ENCODE measurements around the gene ACTRT1. TPM values are rescaled to one million over a fixed set of nuclear protein-coding genes. Genes with fewer than 3 reads are reported as not detected.

The ACTRT1 gene
- total RNA-seq, 1 experiment from 2014 or later, result not detected

DNA sequence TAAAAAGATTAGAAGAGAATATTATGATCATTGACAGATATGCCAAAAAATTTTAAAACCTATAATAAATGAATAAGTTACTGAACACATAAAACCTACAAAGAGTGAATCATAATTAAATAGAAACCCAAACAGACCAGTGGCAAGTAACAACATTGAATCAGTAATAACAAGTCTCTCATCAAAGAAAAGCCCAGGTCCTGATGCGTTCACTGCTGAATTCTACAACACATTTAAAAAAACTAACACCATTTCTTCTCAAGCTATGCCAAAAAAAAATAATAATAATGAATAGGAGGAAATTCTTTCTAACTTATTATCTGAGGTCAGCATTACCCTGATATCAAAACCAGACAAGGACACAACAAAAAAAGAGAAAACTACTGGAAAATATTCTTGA lies 30.6 kb downstream of the ACTRT1 start (continued):
- no peak for TF ChIP-seq SMAD3 (CRISPR knock-in tag; IDR thresholded peaks at IDR 0.05; ENCODE audit: borderline replicate concordance)
- no peak for TF ChIP-seq TCF7 (CRISPR knock-in tag; IDR thresholded peaks at IDR 0.05; ENCODE audit: low read depth)
- TF ChIP-seq, protein P1, sequence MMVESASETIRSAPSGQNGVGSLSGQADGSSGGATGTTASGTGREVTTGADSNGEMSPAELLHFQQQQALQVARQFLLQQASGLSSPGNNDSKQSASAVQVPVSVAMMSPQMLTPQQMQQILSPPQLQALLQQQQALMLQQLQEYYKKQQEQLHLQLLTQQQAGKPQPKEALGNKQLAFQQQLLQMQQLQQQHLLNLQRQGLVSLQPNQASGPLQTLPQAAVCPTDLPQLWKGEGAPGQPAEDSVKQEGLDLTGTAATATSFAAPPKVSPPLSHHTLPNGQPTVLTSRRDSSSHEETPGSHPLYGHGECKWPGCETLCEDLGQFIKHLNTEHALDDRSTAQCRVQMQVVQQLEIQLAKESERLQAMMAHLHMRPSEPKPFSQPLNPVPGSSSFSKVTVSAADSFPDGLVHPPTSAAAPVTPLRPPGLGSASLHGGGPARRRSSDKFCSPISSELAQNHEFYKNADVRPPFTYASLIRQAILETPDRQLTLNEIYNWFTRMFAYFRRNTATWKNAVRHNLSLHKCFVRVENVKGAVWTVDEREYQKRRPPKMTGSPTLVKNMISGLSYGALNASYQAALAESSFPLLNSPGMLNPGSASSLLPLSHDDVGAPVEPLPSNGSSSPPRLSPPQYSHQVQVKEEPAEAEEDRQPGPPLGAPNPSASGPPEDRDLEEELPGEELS (CRISPR knock-in tag; IDR thresholded peaks at IDR 0.05), result no peak
- TF ChIP-seq, protein P2, sequence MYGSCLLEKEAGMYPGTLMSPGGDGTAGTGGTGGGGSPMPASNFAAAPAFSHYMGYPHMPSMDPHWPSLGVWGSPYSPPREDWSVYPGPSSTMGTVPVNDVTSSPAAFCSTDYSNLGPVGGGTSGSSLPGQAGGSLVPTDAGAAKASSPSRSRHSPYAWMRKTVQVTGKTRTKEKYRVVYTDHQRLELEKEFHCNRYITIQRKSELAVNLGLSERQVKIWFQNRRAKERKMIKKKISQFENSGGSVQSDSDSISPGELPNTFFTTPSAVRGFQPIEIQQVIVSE (CRISPR knock-in tag; IDR thresholded peaks at IDR 0.05; ENCODE audit: borderline replicate concordance), result no peak
- TF ChIP-seq, protein P3, sequence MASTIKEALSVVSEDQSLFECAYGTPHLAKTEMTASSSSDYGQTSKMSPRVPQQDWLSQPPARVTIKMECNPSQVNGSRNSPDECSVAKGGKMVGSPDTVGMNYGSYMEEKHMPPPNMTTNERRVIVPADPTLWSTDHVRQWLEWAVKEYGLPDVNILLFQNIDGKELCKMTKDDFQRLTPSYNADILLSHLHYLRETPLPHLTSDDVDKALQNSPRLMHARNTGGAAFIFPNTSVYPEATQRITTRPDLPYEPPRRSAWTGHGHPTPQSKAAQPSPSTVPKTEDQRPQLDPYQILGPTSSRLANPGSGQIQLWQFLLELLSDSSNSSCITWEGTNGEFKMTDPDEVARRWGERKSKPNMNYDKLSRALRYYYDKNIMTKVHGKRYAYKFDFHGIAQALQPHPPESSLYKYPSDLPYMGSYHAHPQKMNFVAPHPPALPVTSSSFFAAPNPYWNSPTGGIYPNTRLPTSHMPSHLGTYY (CRISPR knock-in tag; IDR thresholded peaks at IDR 0.05), result no peak

GRCh38 chrX:128020701-128021100 lies 31.5 kb downstream of the ACTRT1 start:
- no peak overlapping the region for H3K4me3 Mint-ChIP-seq
- H3K4me1 Mint-ChIP-seq, result no peaks in the 10 kb centered on the region; the same call in 1 of the 2 replicates
- no peaks in the 10 kb centered on the region for H3K27me3 Mint-ChIP-seq (ENCODE audit: low read depth)
- DNase-seq (ENCODE audit: low spot score) (no peak), ATAC-seq (no peak)
- no peak overlapping the region for H3K27ac Mint-ChIP-seq
- ChIA-PET CTCF (no interaction called here), POLR2A (no interaction called here)
- H3K36me3 Mint-ChIP-seq, result peaks cover 15% of the 10 kb centered on the region
- peaks cover 22% of the 10 kb centered on the region for H3K9me3 Mint-ChIP-seq
- TF ChIP-seq ARID4B (CRISPR knock-in tag; IDR thresholded peaks at IDR 0.05; ENCODE audit: borderline replicate concordance), result no peak
- no peak for TF ChIP-seq NFE2L1 (CRISPR knock-in tag; IDR thresholded peaks at IDR 0.05)
- TF ChIP-seq, protein P4, sequence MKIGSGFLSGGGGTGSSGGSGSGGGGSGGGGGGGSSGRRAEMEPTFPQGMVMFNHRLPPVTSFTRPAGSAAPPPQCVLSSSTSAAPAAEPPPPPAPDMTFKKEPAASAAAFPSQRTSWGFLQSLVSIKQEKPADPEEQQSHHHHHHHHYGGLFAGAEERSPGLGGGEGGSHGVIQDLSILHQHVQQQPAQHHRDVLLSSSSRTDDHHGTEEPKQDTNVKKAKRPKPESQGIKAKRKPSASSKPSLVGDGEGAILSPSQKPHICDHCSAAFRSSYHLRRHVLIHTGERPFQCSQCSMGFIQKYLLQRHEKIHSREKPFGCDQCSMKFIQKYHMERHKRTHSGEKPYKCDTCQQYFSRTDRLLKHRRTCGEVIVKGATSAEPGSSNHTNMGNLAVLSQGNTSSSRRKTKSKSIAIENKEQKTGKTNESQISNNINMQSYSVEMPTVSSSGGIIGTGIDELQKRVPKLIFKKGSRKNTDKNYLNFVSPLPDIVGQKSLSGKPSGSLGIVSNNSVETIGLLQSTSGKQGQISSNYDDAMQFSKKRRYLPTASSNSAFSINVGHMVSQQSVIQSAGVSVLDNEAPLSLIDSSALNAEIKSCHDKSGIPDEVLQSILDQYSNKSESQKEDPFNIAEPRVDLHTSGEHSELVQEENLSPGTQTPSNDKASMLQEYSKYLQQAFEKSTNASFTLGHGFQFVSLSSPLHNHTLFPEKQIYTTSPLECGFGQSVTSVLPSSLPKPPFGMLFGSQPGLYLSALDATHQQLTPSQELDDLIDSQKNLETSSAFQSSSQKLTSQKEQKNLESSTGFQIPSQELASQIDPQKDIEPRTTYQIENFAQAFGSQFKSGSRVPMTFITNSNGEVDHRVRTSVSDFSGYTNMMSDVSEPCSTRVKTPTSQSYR (CRISPR knock-in tag; IDR thresholded peaks at IDR 0.05), result no peak
- TF ChIP-seq, protein P5, sequence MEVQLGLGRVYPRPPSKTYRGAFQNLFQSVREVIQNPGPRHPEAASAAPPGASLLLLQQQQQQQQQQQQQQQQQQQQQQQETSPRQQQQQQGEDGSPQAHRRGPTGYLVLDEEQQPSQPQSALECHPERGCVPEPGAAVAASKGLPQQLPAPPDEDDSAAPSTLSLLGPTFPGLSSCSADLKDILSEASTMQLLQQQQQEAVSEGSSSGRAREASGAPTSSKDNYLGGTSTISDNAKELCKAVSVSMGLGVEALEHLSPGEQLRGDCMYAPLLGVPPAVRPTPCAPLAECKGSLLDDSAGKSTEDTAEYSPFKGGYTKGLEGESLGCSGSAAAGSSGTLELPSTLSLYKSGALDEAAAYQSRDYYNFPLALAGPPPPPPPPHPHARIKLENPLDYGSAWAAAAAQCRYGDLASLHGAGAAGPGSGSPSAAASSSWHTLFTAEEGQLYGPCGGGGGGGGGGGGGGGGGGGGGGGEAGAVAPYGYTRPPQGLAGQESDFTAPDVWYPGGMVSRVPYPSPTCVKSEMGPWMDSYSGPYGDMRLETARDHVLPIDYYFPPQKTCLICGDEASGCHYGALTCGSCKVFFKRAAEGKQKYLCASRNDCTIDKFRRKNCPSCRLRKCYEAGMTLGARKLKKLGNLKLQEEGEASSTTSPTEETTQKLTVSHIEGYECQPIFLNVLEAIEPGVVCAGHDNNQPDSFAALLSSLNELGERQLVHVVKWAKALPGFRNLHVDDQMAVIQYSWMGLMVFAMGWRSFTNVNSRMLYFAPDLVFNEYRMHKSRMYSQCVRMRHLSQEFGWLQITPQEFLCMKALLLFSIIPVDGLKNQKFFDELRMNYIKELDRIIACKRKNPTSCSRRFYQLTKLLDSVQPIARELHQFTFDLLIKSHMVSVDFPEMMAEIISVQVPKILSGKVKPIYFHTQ (CRISPR knock-in tag; IDR thresholded peaks at IDR 0.05), result no peak
- no peak for TF ChIP-seq NR2C2 (CRISPR knock-in tag; IDR thresholded peaks at IDR 0.05)
- TF ChIP-seq, protein P6, sequence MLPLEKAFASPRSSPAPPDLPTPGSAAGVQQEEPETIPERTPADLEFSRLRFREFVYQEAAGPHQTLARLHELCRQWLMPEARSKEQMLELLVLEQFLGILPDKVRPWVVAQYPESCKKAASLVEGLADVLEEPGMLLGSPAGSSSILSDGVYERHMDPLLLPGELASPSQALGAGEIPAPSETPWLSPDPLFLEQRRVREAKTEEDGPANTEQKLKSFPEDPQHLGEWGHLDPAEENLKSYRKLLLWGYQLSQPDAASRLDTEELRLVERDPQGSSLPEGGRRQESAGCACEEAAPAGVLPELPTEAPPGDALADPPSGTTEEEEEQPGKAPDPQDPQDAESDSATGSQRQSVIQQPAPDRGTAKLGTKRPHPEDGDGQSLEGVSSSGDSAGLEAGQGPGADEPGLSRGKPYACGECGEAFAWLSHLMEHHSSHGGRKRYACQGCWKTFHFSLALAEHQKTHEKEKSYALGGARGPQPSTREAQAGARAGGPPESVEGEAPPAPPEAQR (CRISPR knock-in tag; IDR thresholded peaks at IDR 0.05), result no peak
- TF ChIP-seq, protein P7, sequence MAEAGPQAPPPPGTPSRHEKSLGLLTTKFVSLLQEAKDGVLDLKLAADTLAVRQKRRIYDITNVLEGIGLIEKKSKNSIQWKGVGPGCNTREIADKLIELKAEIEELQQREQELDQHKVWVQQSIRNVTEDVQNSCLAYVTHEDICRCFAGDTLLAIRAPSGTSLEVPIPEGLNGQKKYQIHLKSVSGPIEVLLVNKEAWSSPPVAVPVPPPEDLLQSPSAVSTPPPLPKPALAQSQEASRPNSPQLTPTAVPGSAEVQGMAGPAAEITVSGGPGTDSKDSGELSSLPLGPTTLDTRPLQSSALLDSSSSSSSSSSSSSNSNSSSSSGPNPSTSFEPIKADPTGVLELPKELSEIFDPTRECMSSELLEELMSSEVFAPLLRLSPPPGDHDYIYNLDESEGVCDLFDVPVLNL (CRISPR knock-in tag; IDR thresholded peaks at IDR 0.05; ENCODE audit: borderline replicate concordance, low read depth), result no peak
- TF ChIP-seq, protein P8, sequence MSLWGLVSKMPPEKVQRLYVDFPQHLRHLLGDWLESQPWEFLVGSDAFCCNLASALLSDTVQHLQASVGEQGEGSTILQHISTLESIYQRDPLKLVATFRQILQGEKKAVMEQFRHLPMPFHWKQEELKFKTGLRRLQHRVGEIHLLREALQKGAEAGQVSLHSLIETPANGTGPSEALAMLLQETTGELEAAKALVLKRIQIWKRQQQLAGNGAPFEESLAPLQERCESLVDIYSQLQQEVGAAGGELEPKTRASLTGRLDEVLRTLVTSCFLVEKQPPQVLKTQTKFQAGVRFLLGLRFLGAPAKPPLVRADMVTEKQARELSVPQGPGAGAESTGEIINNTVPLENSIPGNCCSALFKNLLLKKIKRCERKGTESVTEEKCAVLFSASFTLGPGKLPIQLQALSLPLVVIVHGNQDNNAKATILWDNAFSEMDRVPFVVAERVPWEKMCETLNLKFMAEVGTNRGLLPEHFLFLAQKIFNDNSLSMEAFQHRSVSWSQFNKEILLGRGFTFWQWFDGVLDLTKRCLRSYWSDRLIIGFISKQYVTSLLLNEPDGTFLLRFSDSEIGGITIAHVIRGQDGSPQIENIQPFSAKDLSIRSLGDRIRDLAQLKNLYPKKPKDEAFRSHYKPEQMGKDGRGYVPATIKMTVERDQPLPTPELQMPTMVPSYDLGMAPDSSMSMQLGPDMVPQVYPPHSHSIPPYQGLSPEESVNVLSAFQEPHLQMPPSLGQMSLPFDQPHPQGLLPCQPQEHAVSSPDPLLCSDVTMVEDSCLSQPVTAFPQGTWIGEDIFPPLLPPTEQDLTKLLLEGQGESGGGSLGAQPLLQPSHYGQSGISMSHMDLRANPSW (CRISPR knock-in tag; conservative IDR thresholded peaks at IDR 0.05; ENCODE audit: low read depth), result no peak
- no peak for TF ChIP-seq ZNF219 (CRISPR knock-in tag; IDR thresholded peaks at IDR 0.05; ENCODE audit: borderline replicate concordance)
- no peak for TF ChIP-seq JAZF1 (CRISPR knock-in tag; IDR thresholded peaks at IDR 0.05)

Data from WTC11 (cell line).